Measurements from ENCODE around the gene ACP7. TPM values are rescaled to one million over a fixed set of nuclear protein-coding genes. Genes with fewer than 3 reads are reported as not detected.

The ACP7 gene
- total RNA-seq, 1 experiment from 2014 or later: 0.15 TPM

DNA sequence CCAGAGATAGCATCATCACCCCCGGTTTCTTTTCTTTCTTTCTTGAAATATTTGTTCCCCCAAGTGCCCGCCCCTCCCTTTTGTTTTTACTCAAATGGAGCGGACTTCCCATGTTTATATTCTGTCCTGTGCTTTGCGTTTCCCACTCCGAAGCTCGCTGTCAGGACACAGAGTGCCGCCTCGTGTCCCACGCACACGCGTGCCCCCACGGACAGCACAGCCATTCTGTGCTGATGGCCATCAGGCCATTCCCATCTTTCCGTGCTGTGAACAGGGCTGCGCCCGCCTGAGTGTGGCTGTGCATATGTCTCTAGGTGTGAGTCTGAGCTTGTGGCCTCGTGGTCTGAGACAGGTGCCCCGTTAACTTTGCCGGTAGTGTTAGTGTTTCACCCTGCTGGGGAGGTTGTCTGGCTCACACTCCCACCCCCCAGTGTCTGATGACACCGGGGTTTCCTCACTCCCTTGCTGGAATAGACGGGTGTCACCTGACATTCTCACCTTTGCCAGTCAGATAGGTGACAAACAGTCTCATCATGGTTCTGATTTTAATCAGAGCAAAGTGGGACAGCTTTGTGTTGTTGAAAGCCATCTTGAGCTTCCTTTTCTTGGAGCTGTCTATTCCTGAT is 48.3 kb downstream of the ACP7 start:
- Histone ChIP-seq H3K4me1 (ENCODE audit: insufficient read depth, low read length) (peaks cover 3% of the 10 kb centered on the region; the same call in 1 of the 2 replicates), H3K9ac (ENCODE audit: extremely low read depth, insufficient read length, low read length) (no peak overlapping the region), H2BK20ac (ENCODE audit: low read depth, low read length, poor library complexity, severe bottlenecking) (no peak overlapping the region), H3K4ac (ENCODE audit: low read depth, low read length) (no peak overlapping the region), H3K23me2 (ENCODE audit: insufficient read length, low read depth, low read length, poor library complexity, severe bottlenecking) (peaks cover 3% of the 10 kb centered on the region), H3K79me1 (ENCODE audit: insufficient read depth, low read depth, low read length, poor library complexity, severe bottlenecking) (peaks cover under 1% of the 10 kb centered on the region), H2BK120ac (ENCODE audit: low read depth, low read length, poor library complexity, severe bottlenecking) (no peak overlapping the region), H3K79me2 (ENCODE audit: insufficient read depth, low read length) (peaks cover 31% of the 10 kb centered on the region; the same call in 1 of the 2 replicates), H4K8ac (replicated peaks; ENCODE audit: insufficient read length, low read depth, low read length) (no peak overlapping the region), H3K27ac (ENCODE audit: insufficient read length, low read depth, low read length) (no peak overlapping the region), H3K9me3 (ENCODE audit: control insufficient read depth, low read depth, low read length) (no peaks in the 10 kb centered on the region), H4K91ac (ENCODE audit: insufficient read length, low read depth, low read length) (no peak overlapping the region), H3K23ac (ENCODE audit: insufficient read length, low read depth, low read length) (no peak overlapping the region), H3K27me3 (ENCODE audit: insufficient read depth, low read length) (no peaks in the 10 kb centered on the region), H4K5ac (ENCODE audit: insufficient read length, low read depth, low read length) (no peak overlapping the region), H2AFZ (ENCODE audit: low read length) (no peak overlapping the region), H4K20me1 (ENCODE audit: control insufficient read depth, insufficient read depth, insufficient read length) (peaks cover 11% of the 10 kb centered on the region), H3K14ac (ENCODE audit: insufficient read depth, low read length) (no peak overlapping the region), H2BK5ac (ENCODE audit: insufficient read length, low read length) (no peak overlapping the region), H3K18ac (ENCODE audit: insufficient read length, low read depth, low read length) (no peak overlapping the region), H3K4me2 (ENCODE audit: insufficient read depth, insufficient read length, low read length) (no peak overlapping the region), H2AK5ac (ENCODE audit: insufficient read length, low read length) (no peak overlapping the region), H2BK12ac (ENCODE audit: insufficient read length, low read depth, low read length) (no peak overlapping the region), H3T11ph (ENCODE audit: low read length) (no peak overlapping the region), H2BK15ac (ENCODE audit: low read depth, low read length) (no peak overlapping the region), H3K56ac (ENCODE audit: insufficient read length, low read depth, low read length) (no peak overlapping the region)
- Mint-ChIP-seq H3K27me3 (ENCODE audit: low read depth) (no peaks in the 10 kb centered on the region), H3K27ac (peak overlapping the region in 2 of 3 experiments; percentile 24 to 81; a peak in 3 of 7 replicates), H3K9me3 (no peaks in the 10 kb centered on the region), H3K4me3 (peak overlapping the region in 1 of 2 experiments; percentile 57; a peak in 1 of 5 replicates), H3K36me3 (ENCODE audit: insufficient read depth in 1 of 3, low read depth in 3 of 3) (no peaks in the 10 kb centered on the region; a peak in 2 of 7 replicates), H3K4me1 (peaks cover 73 to 82% of the 10 kb centered on the region in 2 experiments)
- TF ChIP-seq, protein P1, sequence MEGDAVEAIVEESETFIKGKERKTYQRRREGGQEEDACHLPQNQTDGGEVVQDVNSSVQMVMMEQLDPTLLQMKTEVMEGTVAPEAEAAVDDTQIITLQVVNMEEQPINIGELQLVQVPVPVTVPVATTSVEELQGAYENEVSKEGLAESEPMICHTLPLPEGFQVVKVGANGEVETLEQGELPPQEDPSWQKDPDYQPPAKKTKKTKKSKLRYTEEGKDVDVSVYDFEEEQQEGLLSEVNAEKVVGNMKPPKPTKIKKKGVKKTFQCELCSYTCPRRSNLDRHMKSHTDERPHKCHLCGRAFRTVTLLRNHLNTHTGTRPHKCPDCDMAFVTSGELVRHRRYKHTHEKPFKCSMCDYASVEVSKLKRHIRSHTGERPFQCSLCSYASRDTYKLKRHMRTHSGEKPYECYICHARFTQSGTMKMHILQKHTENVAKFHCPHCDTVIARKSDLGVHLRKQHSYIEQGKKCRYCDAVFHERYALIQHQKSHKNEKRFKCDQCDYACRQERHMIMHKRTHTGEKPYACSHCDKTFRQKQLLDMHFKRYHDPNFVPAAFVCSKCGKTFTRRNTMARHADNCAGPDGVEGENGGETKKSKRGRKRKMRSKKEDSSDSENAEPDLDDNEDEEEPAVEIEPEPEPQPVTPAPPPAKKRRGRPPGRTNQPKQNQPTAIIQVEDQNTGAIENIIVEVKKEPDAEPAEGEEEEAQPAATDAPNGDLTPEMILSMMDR (conservative IDR thresholded peaks at IDR 0.05): no peak
- WGBS (ENCODE audit: extremely low coverage, insufficient read length, low lambda C conversion rate): no CpG with 5 or more reads among the region's 20 CpGs
- no peak for DNase-seq

Measured in H9 (cell line).